Activated CD8-positive, alpha-beta memory T cell treated with anti-CD3 and anti-CD28 coated beads, Interleukin-2, amount 10 ng/mL, durations not matched to agents 7 days and 5 days (primary cell): ENCODE measurements around the gene TPCN2. TPM values are rescaled to one million over a fixed set of nuclear protein-coding genes. Genes with fewer than 3 reads are reported as not detected.
A peak's percentile ranks its signal among the peaks of the same experiment; 100 is the strongest.

Experiments
- ATAC-seq: fragments of 150-1000 bp; cut with Tn5 transposase; one replicate; pipeline ENCODE4 v1.10.0; 2021; ENCODE audit warnings: moderate library complexity
- CTCF ChIA-PET: fragments of 350-600 bp; sonication (Branson Sonifier 250); formaldehyde crosslinking; loops from one replicate; lab custom pipeline; 2021; ENCODE audit warnings: antibody characterized with exemption; lab: Charles Lee
- DNase-seq: peaks from one replicate; pipeline ENCODE4 v3.0.0-alpha.2; 2020
- H3K27ac Mint-ChIP-seq: one replicate; pipeline ENCODE4 v1.8.0; 2021; ENCODE audit warnings: mild to moderate bottlenecking, mixed read lengths
- H3K27me3 Mint-ChIP-seq: one replicate; pipeline ENCODE4 v1.8.0; 2021; ENCODE audit warnings: mixed read lengths
- H3K36me3 Mint-ChIP-seq: one replicate; pipeline ENCODE4 v1.8.0; 2021; ENCODE audit warnings: mild to moderate bottlenecking, mixed read lengths
- H3K4me1 Mint-ChIP-seq: one replicate; pipeline ENCODE4 v1.8.0; 2021; ENCODE audit warnings: mixed read lengths
- H3K4me3 Mint-ChIP-seq: one replicate; pipeline ENCODE4 v1.8.0; 2021; ENCODE audit warnings: mild to moderate bottlenecking, moderate library complexity, mixed read lengths
- H3K9me3 Mint-ChIP-seq: one replicate; pipeline ENCODE4 v1.8.0; 2022; ENCODE audit warnings: low read depth, mixed read lengths
- total RNA-seq, 2 experiments: library from RNA; stranded (reverse); gene quantifications; one replicate each; pipeline ENCODE4 v1.2.3, GENCODE V29; 2021

The TPCN2 gene
- total RNA-seq, 2 experiments from 2014 or later, result 15.3 to 20.6 TPM

GRCh38 chr11:69120096-69120875, 71.6 kb downstream of the TPCN2 start:
- Mint-ChIP-seq H3K4me1 (peaks cover 8% of the 10 kb centered on the region), H3K27me3 (no peaks in the 10 kb centered on the region), H3K4me3 (no peak overlapping the region), H3K27ac (no peak overlapping the region), H3K36me3 (no peaks in the 10 kb centered on the region), H3K9me3 (no peaks in the 10 kb centered on the region)
- CTCF ChIA-PET, result no interaction called here
- DNase-seq, result no peak
- ATAC-seq, result no peak

- ATAC-seq, result no peak
- H3K27ac Mint-ChIP-seq, result no peak overlapping the region
- H3K4me3 Mint-ChIP-seq, result no peak overlapping the region
- peaks cover 8% of the 10 kb centered on the region for H3K4me1 Mint-ChIP-seq
- no peaks in the 10 kb centered on the region for H3K9me3 Mint-ChIP-seq
- DNase-seq, result no peak
- H3K36me3 Mint-ChIP-seq, result no peaks in the 10 kb centered on the region
- no peaks in the 10 kb centered on the region for H3K27me3 Mint-ChIP-seq
- CTCF ChIA-PET, result no interaction called here
Measured at GRCh38 chr11:69121021-69121420, 72.3 kb downstream of the TPCN2 start.

DNA sequence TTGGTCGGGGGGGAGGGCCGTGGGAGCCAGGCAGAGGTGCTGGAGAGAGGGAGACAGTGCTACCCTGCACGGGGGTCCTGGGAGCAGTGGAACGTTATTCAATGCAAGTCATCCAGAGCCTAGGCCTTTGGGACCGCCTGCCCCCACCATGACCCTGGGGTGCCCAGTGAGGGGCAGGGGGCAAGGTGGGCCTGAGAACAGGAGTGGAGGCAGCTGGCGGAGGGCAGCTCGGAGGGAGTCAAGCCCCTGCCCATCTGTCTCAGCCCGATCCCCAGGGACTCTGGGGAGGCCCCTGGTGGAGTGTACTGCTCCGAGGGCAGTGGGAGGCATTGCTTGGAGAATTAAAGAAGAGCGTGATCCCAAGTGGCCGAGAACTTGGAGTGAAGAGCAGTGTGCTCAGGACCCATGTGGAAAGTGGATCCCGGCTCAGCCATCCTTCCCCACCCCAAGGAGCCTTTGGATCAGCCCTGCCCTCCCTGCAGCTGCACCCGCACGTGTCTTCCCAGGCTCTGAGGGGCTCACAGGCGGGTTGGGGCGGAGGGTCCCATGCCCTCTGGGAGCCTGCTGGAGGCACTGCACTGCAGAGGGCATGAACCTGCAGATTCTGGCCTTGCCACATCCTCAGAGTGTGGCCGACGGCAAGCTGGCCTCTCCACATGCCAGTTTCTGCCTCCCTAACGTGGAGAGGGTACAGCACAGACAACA, 73.0 kb downstream of the TPCN2 start:
- CTCF ChIA-PET, result no interaction called here
- no peak overlapping the region for H3K27ac Mint-ChIP-seq
- ATAC-seq (no peak), DNase-seq (no peak)
- H3K36me3 Mint-ChIP-seq, result no peaks in the 10 kb centered on the region
- no peak overlapping the region for H3K4me3 Mint-ChIP-seq
- no peaks in the 10 kb centered on the region for H3K9me3 Mint-ChIP-seq
- H3K4me1 Mint-ChIP-seq, result peaks cover 8% of the 10 kb centered on the region
- H3K27me3 Mint-ChIP-seq, result no peaks in the 10 kb centered on the region

GRCh38 chr11:69122326-69122629, 73.5 kb downstream of the TPCN2 start:
- CTCF ChIA-PET, result no interaction called here
- Mint-ChIP-seq H3K9me3 (no peaks in the 10 kb centered on the region), H3K4me1 (peaks cover 8% of the 10 kb centered on the region), H3K4me3 (no peak overlapping the region), H3K36me3 (no peaks in the 10 kb centered on the region), H3K27ac (no peak overlapping the region), H3K27me3 (no peaks in the 10 kb centered on the region)
- ATAC-seq (no peak), DNase-seq (no peak)

DNA sequence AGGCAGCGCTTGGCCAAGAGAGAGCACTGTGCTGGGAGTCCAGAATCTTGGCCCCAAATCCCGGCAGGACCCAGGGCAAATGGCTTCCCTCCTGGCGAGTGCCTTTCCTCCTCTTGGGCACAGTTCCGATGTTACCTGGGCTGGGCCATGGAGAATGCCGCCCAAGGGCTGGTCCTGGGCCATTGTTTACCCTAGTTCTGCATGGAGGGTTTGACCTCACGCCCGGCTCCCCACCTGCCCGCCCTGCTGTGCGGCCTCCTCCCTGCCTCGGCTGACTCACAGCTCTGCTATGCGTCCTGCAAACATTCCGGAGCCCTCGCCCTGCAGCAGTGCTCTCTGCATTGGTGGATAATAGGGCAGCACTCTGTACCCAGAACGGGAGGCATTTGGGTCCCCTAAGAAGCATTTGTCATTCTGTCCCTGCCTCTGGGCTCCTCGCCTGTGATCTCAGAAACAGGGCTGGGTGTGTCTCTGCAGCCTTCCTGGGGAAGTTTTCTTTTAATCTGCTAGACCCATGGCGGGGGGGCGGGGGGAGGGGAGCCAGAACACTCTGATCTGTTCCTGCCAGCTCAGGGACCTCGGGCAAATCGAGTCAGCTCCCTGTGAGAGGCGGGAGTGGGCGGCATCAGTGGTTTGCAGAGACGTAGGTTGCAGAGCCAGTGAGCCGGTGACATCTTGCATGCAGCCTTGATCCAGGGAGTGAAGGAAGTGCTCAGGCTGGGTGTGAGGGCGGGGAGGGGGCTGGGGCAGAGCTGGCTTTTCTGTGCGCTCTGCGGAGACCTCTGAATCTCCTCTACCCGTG, 74.1 kb downstream of the TPCN2 start:
- DNase-seq (peak; percentile 47), ATAC-seq (peak; percentile 47)
- CTCF ChIA-PET, result no interaction called here
- H3K9me3 Mint-ChIP-seq, result no peaks in the 10 kb centered on the region
- H3K4me1 Mint-ChIP-seq, result peaks cover 8% of the 10 kb centered on the region
- no peaks in the 10 kb centered on the region for H3K27me3 Mint-ChIP-seq
- H3K36me3 Mint-ChIP-seq, result no peaks in the 10 kb centered on the region
- no peak overlapping the region for H3K27ac Mint-ChIP-seq
- no peak overlapping the region for H3K4me3 Mint-ChIP-seq

GRCh38 chr11:69123593-69124545, 75.1 kb downstream of the TPCN2 start:
- Mint-ChIP-seq H3K27me3 (no peaks in the 10 kb centered on the region), H3K4me3 (no peak overlapping the region), H3K4me1 (peaks cover 8% of the 10 kb centered on the region), H3K9me3 (no peaks in the 10 kb centered on the region), H3K36me3 (no peaks in the 10 kb centered on the region), H3K27ac (no peak overlapping the region)
- ATAC-seq, result no peak
- CTCF ChIA-PET, result no interaction called here
- DNase-seq, result no peak

DNA sequence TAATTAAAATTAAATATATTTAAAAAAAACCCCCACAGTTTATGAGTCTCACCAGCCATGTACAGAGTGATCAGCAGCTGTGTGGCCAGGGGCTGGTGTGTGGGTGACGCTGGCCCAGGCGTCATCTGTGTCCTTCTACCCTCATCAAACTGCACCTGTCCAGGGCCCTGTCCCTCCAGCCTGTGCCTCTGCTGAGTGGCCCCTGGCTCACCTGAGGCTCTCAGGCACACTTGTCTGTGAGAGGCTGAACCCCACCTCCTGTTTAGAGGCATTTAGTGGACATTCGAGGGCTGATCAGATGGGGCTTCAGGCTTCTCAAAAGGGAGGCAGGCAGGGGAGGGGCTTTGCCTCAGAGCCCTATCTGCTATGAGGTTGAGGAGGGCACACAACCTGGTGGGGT, 77.1 kb downstream of the TPCN2 start:
- peaks cover 8% of the 10 kb centered on the region for H3K4me1 Mint-ChIP-seq
- H3K4me3 Mint-ChIP-seq, result no peak overlapping the region
- no peaks in the 10 kb centered on the region for H3K27me3 Mint-ChIP-seq
- H3K27ac Mint-ChIP-seq, result no peak overlapping the region
- H3K36me3 Mint-ChIP-seq, result no peaks in the 10 kb centered on the region
- no peaks in the 10 kb centered on the region for H3K9me3 Mint-ChIP-seq
- ATAC-seq, result no peak
- no peak for DNase-seq
- CTCF ChIA-PET, result no interaction called here

DNA sequence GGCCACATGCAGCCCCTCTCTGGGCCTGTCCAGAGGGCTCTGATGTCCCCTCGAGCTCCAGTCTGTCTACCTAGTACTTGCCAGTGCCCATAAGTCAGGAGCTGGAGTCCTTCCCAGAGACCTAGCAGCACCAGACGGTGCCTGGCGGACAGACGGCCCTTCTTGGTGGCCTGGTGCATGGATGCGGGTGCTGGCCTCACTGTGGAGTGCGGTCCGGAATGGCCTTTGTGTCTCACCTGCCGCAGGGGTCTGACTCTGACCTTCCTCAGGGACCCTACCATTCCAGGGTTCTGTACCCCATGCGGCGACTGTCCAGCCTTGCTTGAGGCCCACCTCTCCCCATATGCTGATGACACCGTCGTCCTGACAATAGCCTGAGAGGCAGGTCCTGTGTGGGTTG, 77.6 kb downstream of the TPCN2 start:
- no peak for ATAC-seq

DNA sequence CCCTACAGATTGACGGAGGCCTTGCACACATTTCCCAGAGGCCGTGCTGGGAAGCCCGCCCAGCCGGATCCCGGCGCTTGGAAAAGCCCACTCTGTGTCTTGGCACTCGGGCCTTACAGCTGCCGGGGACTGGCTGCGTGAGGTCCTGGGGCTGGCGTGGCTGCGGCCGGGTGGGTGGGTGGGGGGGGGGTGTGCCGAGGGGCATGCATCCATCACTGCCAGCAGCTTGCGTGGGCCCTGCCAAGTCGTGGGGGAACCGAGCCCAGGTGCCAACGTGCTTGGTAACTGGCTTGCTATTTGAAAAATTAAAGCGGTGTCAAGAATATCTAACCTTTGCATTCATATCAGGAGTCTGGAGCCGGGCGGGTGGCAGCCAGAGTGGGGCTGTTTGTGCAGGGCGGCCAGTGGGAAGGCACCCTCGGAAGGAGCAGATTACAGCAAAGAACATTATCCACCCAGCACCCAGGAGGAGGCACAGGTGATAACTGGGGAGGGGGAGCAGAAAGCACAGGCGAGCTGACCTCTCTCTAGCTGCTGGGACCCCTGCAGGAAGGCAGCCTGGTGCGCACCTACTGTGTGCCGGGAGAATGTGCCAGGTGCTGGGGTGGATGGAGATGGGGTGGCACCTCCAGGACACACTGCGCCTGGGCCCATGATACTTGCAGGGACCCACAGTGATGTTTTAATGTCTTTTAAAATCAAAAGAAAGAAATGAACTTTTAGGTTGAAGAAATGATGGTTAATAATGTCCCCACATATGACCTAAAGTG, 78.5 kb downstream of the TPCN2 start:
- no peak overlapping the region for H3K4me3 Mint-ChIP-seq
- CTCF ChIA-PET, result no interaction called here
- no peaks in the 10 kb centered on the region for H3K36me3 Mint-ChIP-seq
- H3K27me3 Mint-ChIP-seq, result no peaks in the 10 kb centered on the region
- peaks cover 8% of the 10 kb centered on the region for H3K4me1 Mint-ChIP-seq
- H3K9me3 Mint-ChIP-seq, result no peaks in the 10 kb centered on the region
- no peak for DNase-seq
- no peak overlapping the region for H3K27ac Mint-ChIP-seq
- no peak for ATAC-seq

More for the DNA sequence above, 77.6 kb downstream of the TPCN2 start:
- H3K27ac Mint-ChIP-seq, result no peak overlapping the region
- no peaks in the 10 kb centered on the region for H3K36me3 Mint-ChIP-seq
- CTCF ChIA-PET, result no interaction called here
- DNase-seq, result no peak
- H3K4me1 Mint-ChIP-seq, result peaks cover 8% of the 10 kb centered on the region
- no peaks in the 10 kb centered on the region for H3K9me3 Mint-ChIP-seq
- no peak overlapping the region for H3K4me3 Mint-ChIP-seq
- H3K27me3 Mint-ChIP-seq, result no peaks in the 10 kb centered on the region

DNA sequence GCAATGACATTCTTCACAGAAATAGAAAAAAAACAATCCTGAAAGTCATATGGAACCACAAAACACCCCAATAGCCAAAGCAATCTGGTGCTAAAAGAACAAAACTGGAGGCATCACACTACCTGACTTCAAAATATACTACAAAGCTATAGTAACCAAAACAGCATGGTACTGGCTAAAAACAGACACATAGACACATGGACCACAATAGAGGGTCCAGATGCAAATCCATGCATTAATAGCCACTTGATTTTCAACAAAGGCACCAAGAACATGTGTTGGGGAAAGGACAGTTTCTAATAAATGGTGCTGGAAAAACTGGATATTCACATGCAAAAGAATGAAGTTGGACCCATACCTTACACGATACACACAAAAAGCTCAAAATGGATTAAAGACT, 79.2 kb downstream of the TPCN2 start:
- H3K4me1 Mint-ChIP-seq, result peaks cover 3% of the 10 kb centered on the region
- H3K27ac Mint-ChIP-seq, result no peak overlapping the region
- no peak for DNase-seq
- no peaks in the 10 kb centered on the region for H3K27me3 Mint-ChIP-seq
- H3K4me3 Mint-ChIP-seq, result no peak overlapping the region
- no peaks in the 10 kb centered on the region for H3K9me3 Mint-ChIP-seq
- CTCF ChIA-PET, result no interaction called here
- H3K36me3 Mint-ChIP-seq, result no peaks in the 10 kb centered on the region
- no peak for ATAC-seq

DNA sequence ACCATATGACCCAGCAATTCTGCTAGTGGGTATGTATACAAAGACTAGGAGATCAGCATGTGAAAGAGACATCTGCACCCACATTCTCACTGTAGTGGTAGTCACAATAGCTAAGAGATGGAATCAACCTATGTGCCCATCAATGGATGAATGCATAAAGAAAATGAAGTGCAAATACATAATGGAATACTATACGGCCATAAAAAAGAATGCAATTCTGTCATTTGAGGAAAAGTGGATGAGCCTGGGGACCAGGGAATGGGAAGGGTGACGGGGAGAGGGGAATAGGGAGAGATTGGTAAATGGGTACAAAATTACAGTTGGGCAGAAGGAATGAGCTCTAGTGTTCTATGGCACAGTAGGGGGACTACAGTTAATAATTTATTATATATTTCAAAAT, 80.3 kb downstream of the TPCN2 start:
- no peak for DNase-seq
- no peak for ATAC-seq
- H3K4me3 Mint-ChIP-seq, result no peak overlapping the region
- CTCF ChIA-PET, result no interaction called here
- peaks cover 4% of the 10 kb centered on the region for H3K9me3 Mint-ChIP-seq
- peaks cover 2% of the 10 kb centered on the region for H3K36me3 Mint-ChIP-seq
- H3K27ac Mint-ChIP-seq, result no peak overlapping the region
- no peaks in the 10 kb centered on the region for H3K27me3 Mint-ChIP-seq
- H3K4me1 Mint-ChIP-seq, result no peaks in the 10 kb centered on the region

DNA sequence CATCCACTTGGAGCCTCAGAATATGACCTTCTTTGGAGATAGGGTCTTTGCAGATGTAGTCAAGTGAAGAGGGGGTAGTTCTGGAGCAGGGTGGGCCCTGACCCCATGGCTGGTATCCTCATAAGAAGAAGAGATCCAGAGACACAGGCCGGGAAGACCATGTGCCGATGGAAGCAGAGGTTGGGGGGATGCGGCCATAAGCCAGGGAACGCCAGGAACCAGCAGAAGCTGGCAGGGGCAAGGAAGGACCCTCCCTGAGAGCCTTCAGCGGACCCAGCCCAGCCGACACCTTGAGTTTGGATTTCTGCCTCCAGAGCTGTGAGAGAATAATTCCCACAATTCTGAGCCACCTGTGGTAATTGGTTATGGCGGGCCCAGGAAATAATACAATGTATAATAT, 80.9 kb downstream of the TPCN2 start:
- ATAC-seq, result no peak
- peaks cover 4% of the 10 kb centered on the region for H3K36me3 Mint-ChIP-seq
- DNase-seq, result no peak
- no peak overlapping the region for H3K4me3 Mint-ChIP-seq
- no peaks in the 10 kb centered on the region for H3K27me3 Mint-ChIP-seq
- peaks cover 4% of the 10 kb centered on the region for H3K9me3 Mint-ChIP-seq
- no peak overlapping the region for H3K27ac Mint-ChIP-seq
- peaks cover 2% of the 10 kb centered on the region for H3K4me1 Mint-ChIP-seq
- CTCF ChIA-PET, result no interaction called here
